ENCODE measurements around the gene GEMIN7.

DNA sequence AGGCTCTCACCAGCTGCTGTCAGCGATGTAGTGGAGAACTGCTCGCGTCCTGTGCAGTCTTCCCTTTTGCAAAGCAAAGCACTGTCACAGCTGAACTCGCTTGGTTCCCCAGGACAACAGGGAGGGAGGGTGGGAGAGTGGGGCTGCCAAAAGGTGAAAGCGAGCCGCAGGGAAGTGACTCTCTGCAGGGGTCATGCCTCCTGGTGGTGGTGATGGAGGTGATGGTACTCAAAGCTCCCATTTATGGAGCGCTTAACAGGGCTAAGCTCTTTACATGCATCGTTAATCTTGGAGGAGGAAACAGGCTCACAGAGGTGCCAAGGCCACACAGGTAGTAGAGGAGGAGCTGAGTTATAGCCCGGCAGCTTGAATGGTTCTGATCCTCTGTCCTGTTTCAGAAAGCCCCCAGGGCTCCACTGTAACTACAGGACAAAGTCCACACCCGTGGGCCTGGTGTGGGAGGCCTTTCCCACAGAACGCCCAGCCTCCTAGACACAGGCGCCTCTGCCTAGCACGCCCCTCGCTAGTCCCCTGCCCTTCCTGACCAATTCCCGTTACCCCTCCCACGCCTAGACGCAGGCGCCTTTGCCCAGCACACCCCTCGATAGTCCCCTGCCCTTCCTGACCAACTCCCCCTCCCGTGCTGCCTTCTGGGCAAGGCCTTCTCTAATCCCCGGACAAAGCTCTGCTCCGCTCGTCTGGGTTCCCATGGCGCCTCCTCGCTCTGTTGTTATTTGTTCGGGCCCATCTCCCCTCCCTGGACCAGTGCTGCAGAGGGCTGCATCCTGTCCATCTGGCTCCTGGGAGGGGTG, 24.7 kb downstream of the GEMIN7 start:
- TF ChIP-seq, protein P1, sequence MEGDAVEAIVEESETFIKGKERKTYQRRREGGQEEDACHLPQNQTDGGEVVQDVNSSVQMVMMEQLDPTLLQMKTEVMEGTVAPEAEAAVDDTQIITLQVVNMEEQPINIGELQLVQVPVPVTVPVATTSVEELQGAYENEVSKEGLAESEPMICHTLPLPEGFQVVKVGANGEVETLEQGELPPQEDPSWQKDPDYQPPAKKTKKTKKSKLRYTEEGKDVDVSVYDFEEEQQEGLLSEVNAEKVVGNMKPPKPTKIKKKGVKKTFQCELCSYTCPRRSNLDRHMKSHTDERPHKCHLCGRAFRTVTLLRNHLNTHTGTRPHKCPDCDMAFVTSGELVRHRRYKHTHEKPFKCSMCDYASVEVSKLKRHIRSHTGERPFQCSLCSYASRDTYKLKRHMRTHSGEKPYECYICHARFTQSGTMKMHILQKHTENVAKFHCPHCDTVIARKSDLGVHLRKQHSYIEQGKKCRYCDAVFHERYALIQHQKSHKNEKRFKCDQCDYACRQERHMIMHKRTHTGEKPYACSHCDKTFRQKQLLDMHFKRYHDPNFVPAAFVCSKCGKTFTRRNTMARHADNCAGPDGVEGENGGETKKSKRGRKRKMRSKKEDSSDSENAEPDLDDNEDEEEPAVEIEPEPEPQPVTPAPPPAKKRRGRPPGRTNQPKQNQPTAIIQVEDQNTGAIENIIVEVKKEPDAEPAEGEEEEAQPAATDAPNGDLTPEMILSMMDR (optimal IDR thresholded peaks at IDR 0.05 in 1 of 3, IDR thresholded peaks at IDR 0.05 in 1 of 3, conservative IDR thresholded peaks at IDR 0.05 in 1 of 3; ENCODE audit: extremely low read depth in 1 of 3, insufficient read depth in 2 of 3, low read length in 3 of 3), result no peak
- TF ChIP-seq EZH2 (IDR thresholded peaks at IDR 0.05; ENCODE audit: low read length), result no peak
